HG02610 (cell line): Measurements from ENCODE around the gene USP22.

Source experiments
- ATAC-seq: cut with Tn5 transposase; IDR thresholded peaks from one replicate; pipeline ENCODE4 v1.9.1; 2021; ENCODE audit warnings: mild to moderate bottlenecking, moderate library complexity; ENCODE audit not compliant: unreplicated experiment

USP22 gene

GRCh38 chr17:20960871-20961270, 81.9 kb downstream of the USP22 start:
- no peak for ATAC-seq

- ATAC-seq = no peak
Observed at GRCh38 chr17:20955427-20956323, 87.1 kb downstream of the USP22 start.

GRCh38 chr17:20954794-20955193, 88.0 kb downstream of the USP22 start:
- no peak for ATAC-seq

- ATAC-seq = no peak
Observed at GRCh38 chr17:20952183-20952582, 90.6 kb downstream of the USP22 start.
